Liver (tissue), 9 donors: ENCODE measurements around the gene DLST. TPM values are rescaled to one million over a fixed set of nuclear protein-coding genes. Genes with fewer than 3 reads are reported as not detected.

Experiments used
- DNase-seq: peaks from one replicate; pipeline ENCODE4 v3.0.0-alpha.2; 2017; ENCODE audit warnings: low spot score
- H3K27ac ChIP-seq, 2 donors: one replicate each; pipeline ENCODE4 v1.7.0; 2013; ENCODE audit warnings: inconsistent platforms in 2 of 2, low read length in 2 of 2, control low read depth in 1 of 2, low read depth in 1 of 2, mild to moderate bottlenecking in 1 of 2
- H3K27me3 ChIP-seq, 4 donors: one replicate each; pipeline versions ENCODE4 v1.6.1 to v1.7.0; 2013; ENCODE audit warnings: low read length in 3 of 4, inconsistent platforms in 1 of 4, mild to moderate bottlenecking in 1 of 4, moderate library complexity in 1 of 4; ENCODE audit not compliant: control insufficient read depth in 4 of 4, insufficient read depth in 4 of 4
- H3K36me3 ChIP-seq, 4 donors: one replicate each; pipeline versions ENCODE4 v1.6.1 to v1.7.0; 2013; ENCODE audit warnings: low read length in 3 of 4, mild to moderate bottlenecking in 3 of 4, low read depth in 1 of 4, moderate library complexity in 1 of 4; ENCODE audit not compliant: control insufficient read depth in 4 of 4, insufficient read depth in 3 of 4
- H3K4me1 ChIP-seq, 4 donors: one replicate each; pipeline versions ENCODE4 v1.6.1 to v1.7.0; 2013; ENCODE audit warnings: low read length in 3 of 4, mild to moderate bottlenecking in 3 of 4, moderate library complexity in 1 of 4; ENCODE audit not compliant: control insufficient read depth in 4 of 4, insufficient read depth in 4 of 4
- H3K4me3 ChIP-seq, 3 donors: one replicate each; pipeline versions ENCODE4 v1.6.1 to v1.7.0; 2013; ENCODE audit warnings: low read length in 3 of 3, control low read depth in 1 of 3, low read depth in 1 of 3, mild to moderate bottlenecking in 1 of 3
- H3K9ac ChIP-seq, 2 donors: one replicate each; pipeline ENCODE4 v1.7.0; 2013; ENCODE audit warnings: low read length in 2 of 2, mild to moderate bottlenecking in 2 of 2, moderate library complexity in 2 of 2, control low read depth in 1 of 2, low read depth in 1 of 2
- H3K9me3 ChIP-seq, 4 donors: one replicate each; pipeline versions ENCODE4 v1.6.1 to v1.7.0; 2013; ENCODE audit warnings: low read length in 3 of 4; ENCODE audit not compliant: control insufficient read depth in 4 of 4
- ATF3 ChIP-seq: IDR thresholded peaks from 2 replicates; pipeline ENCODE4 v1.6.1; 2016; ENCODE audit warnings: antibody characterized with exemption
- CTCF ChIP-seq: fragments of 150-350 bp; IDR thresholded peaks from 2 replicates; pipeline ENCODE4 v1.5.1; 2017; ENCODE audit warnings: improper control_type of control experiment, low read depth, low read length; ENCODE audit not compliant: missing input control
- EGR1 ChIP-seq, 2 donors: IDR thresholded peaks; 2 replicates each; pipeline ENCODE4 v1.6.1; 2016 to 2018; ENCODE audit warnings: antibody characterized with exemption in 2 of 2, low read depth in 2 of 2
- FOXA1 ChIP-seq: IDR thresholded peaks from 2 replicates; pipeline ENCODE4 v1.6.1; 2016; ENCODE audit warnings: antibody characterized with exemption
- FOXA2 ChIP-seq: IDR thresholded peaks from 2 replicates; pipeline ENCODE4 v1.6.1; 2016; ENCODE audit warnings: antibody characterized with exemption
- GABPA ChIP-seq, 2 donors: IDR thresholded peaks in 1 of 2; conservative IDR thresholded peaks in 1 of 2; 2 replicates each; pipeline ENCODE4 v1.6.1; 2016; ENCODE audit warnings: antibody characterized with exemption in 2 of 2, mild to moderate bottlenecking in 1 of 2, moderate library complexity in 1 of 2
- HNF4A ChIP-seq, 2 donors: conservative IDR thresholded peaks; 2 replicates each; pipeline ENCODE4 v1.6.1; 2016; ENCODE audit warnings: antibody characterized with exemption in 2 of 2, mild to moderate bottlenecking in 2 of 2
- HNF4G ChIP-seq: IDR thresholded peaks from 2 replicates; pipeline ENCODE4 v1.6.1; 2016; ENCODE audit warnings: antibody characterized with exemption
- JUND ChIP-seq, 2 donors: IDR thresholded peaks; 2 replicates each; pipeline ENCODE4 v1.6.1; 2016; ENCODE audit warnings: antibody characterized with exemption in 2 of 2
- MAX ChIP-seq: IDR thresholded peaks from 2 replicates; pipeline ENCODE4 v1.6.1; 2016; ENCODE audit warnings: antibody characterized with exemption
- NR2F2 ChIP-seq: IDR thresholded peaks from 2 replicates; pipeline ENCODE4 v1.6.1; 2016; ENCODE audit warnings: antibody characterized with exemption
- RAD21 ChIP-seq, 2 donors: IDR thresholded peaks; 2 replicates each; pipeline ENCODE4 v1.6.1; 2016; ENCODE audit warnings: antibody characterized with exemption in 2 of 2, mild to moderate bottlenecking in 2 of 2
- REST ChIP-seq: IDR thresholded peaks from 2 replicates; pipeline ENCODE4 v1.6.1; 2016; ENCODE audit warnings: antibody characterized with exemption, mild to moderate bottlenecking
- RXRA ChIP-seq, 2 donors: IDR thresholded peaks; 2 replicates each; pipeline ENCODE4 v1.6.1; 2017 to 2018; ENCODE audit warnings: antibody characterized with exemption in 2 of 2, mild to moderate bottlenecking in 1 of 2
- SP1 ChIP-seq: IDR thresholded peaks from 2 replicates; pipeline ENCODE4 v1.6.1; 2018; ENCODE audit warnings: antibody characterized with exemption, mild to moderate bottlenecking
- TAF1 ChIP-seq: conservative IDR thresholded peaks from 2 replicates; pipeline ENCODE4 v1.6.1; 2016; ENCODE audit warnings: antibody characterized with exemption, mild to moderate bottlenecking
- YY1 ChIP-seq: IDR thresholded peaks from 2 replicates; pipeline ENCODE4 v1.6.1; 2016; ENCODE audit warnings: antibody characterized with exemption, mild to moderate bottlenecking
- ZBTB33 ChIP-seq: IDR thresholded peaks from 2 replicates; pipeline ENCODE4 v1.6.1; 2016; ENCODE audit warnings: antibody characterized with exemption
- WGBS: extraction: QIAGEN DNeasy Blood & Tissue Kit; methylation state at CpG from one replicate; pipeline ENCODE4 v1.1.7; 2013; 5-methylcytosine and 5-hydroxymethylcytosine counted together
- polyA plus RNA-seq, 2 donors: library from polyadenylated mRNA; stranded (reverse) in 1 of 2; unstranded in 1 of 2; fragments of 200-250 nt in 1 of 2; fragments of >200 nt in 1 of 2; fragmentation: Nextera tagmentation in 1 of 2; extraction: Ambion mirVana in 1 of 2; gene quantifications; one replicate each; pipeline versions ENCODE4 v1.2.1 to v1.2.3, GENCODE V29; 2013 to 2015
- total RNA-seq, 2 donors: library from RNA; depleted of rRNA; stranded (reverse); fragments of >200 nt; gene quantifications; one replicate each; pipeline ENCODE4 v1.2.3, GENCODE V29; 2014
- donor health status: healthy.
- donor health status: healthy.
- donor health status: healthy.
- donor health status: healthy.
- donor health status: healthy.

The DLST gene
- total and polyA plus RNA-seq, 4 donors, result 10.7 to 69.3 (median 49.5) TPM

- TF ChIP-seq CTCF, result no peak
- no peak for TF ChIP-seq ATF3
- no peak for TF ChIP-seq EGR1 (IDR thresholded peaks at IDR 0.05; ENCODE audit: low read depth in 2 of 2)
- TF ChIP-seq HNF4A (conservative IDR thresholded peaks at IDR 0.05), result no peak
- no peak for TF ChIP-seq FOXA2
- no peak for TF ChIP-seq FOXA1
- TF ChIP-seq GABPA (IDR thresholded peaks at IDR 0.05 in 1 of 2, conservative IDR thresholded peaks at IDR 0.05 in 1 of 2), result no peak
- TF ChIP-seq JUND (IDR thresholded peaks at IDR 0.05), result no peak
Measured at GRCh38 chr14:74836251-74836960, 45.3 kb upstream of the DLST start (continued).

- no peaks in the 10 kb centered on the region for H3K4me1 ChIP-seq
- peaks cover 0 to 5% (median under 1%) of the 10 kb centered on the region in 4 donors for H3K36me3 ChIP-seq
- no peaks in the 10 kb centered on the region for H3K27me3 ChIP-seq
- no peak for TF ChIP-seq ATF3
- TF ChIP-seq NR2F2, result no peak
- TF ChIP-seq FOXA1, result no peak
- no peak for TF ChIP-seq MAX
- no peak for TF ChIP-seq RAD21 (IDR thresholded peaks at IDR 0.05)
- no peak for TF ChIP-seq EGR1 (IDR thresholded peaks at IDR 0.05; ENCODE audit: low read depth in 2 of 2)
- TF ChIP-seq HNF4A (conservative IDR thresholded peaks at IDR 0.05), result no peak
- TF ChIP-seq CTCF, result no peak
- TF ChIP-seq RXRA (IDR thresholded peaks at IDR 0.05), result no peak
- TF ChIP-seq JUND (IDR thresholded peaks at IDR 0.05), result no peak
- no peak for TF ChIP-seq TAF1
- TF ChIP-seq YY1, result no peak
- no peak for TF ChIP-seq REST
- TF ChIP-seq HNF4G, result no peak
- no peak for TF ChIP-seq GABPA (IDR thresholded peaks at IDR 0.05 in 1 of 2, conservative IDR thresholded peaks at IDR 0.05 in 1 of 2)
- TF ChIP-seq SP1, result no peak
- no peak for TF ChIP-seq ZBTB33
- no peak for TF ChIP-seq FOXA2
- peak overlapping the region; percentile 20 to 43 for H3K9ac ChIP-seq
- no peak for DNase-seq
- no peaks in the 10 kb centered on the region for H3K9me3 ChIP-seq
- no peak overlapping the region for H3K4me3 ChIP-seq
- H3K27ac ChIP-seq, result peak overlapping the region in 1 of 2 donors; percentile 45
- 59% methylated on average over 2 of the region's 2 CpGs for WGBS
Measured at GRCh38 chr14:74838166-74838565, 43.5 kb upstream of the DLST start.
